ENCODE measurements around the gene ANKMY1. TPM values are rescaled to one million over a fixed set of nuclear protein-coding genes. Genes with fewer than 3 reads are reported as not detected.

ANKMY1 gene
- total and polyA plus RNA-seq, 12 donors = 1.9 to 15.6 (median 5.3) TPM

DNA sequence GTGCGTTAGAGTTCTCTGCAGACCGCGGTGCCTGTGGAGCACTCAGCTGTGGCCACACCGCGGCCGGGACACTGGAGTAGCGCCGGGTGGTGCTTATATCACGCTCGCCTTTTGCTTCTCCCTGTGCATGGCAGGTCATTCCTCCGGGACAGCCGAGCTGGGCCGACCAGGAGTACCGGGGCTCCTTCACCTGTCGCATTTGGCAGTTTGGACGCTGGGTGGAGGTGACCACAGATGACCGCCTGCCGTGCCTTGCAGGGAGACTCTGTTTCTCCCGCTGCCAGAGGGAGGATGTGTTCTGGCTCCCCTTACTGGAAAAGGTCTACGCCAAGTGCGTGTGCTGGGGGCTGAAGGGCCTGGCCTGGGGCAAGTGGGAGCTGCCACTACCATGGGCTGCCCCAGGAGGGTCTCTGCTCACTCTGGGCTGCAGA is 32.9 kb upstream of the ANKMY1 start:
- 95 to 97% methylated on average over 21 of the region's 21 CpGs for WGBS, 2 donors
- no peaks in the 10 kb centered on the region for H3K9me3 ChIP-seq
- ATAC-seq (no peak), DNase-seq (peak in 1 of 2 donors; percentile 17)
- peaks cover 0 to 59% (median 4%) of the 10 kb centered on the region in 9 donors for H3K36me3 ChIP-seq
- peaks cover 12 to 61% (median 42%) of the 10 kb centered on the region in 9 donors for H3K4me1 ChIP-seq
- H3K4me3 ChIP-seq = no peak overlapping the region
- intact Hi-C loops (cut with DNase I) = no loop called here
- H3K27me3 ChIP-seq = no peaks in the 10 kb centered on the region
- peak overlapping the region in 2 of 10 donors; percentile 62 to 70 for H3K27ac ChIP-seq
- TF ChIP-seq, protein P1, sequence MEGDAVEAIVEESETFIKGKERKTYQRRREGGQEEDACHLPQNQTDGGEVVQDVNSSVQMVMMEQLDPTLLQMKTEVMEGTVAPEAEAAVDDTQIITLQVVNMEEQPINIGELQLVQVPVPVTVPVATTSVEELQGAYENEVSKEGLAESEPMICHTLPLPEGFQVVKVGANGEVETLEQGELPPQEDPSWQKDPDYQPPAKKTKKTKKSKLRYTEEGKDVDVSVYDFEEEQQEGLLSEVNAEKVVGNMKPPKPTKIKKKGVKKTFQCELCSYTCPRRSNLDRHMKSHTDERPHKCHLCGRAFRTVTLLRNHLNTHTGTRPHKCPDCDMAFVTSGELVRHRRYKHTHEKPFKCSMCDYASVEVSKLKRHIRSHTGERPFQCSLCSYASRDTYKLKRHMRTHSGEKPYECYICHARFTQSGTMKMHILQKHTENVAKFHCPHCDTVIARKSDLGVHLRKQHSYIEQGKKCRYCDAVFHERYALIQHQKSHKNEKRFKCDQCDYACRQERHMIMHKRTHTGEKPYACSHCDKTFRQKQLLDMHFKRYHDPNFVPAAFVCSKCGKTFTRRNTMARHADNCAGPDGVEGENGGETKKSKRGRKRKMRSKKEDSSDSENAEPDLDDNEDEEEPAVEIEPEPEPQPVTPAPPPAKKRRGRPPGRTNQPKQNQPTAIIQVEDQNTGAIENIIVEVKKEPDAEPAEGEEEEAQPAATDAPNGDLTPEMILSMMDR (IDR thresholded peaks at IDR 0.05) = no peak

DNA sequence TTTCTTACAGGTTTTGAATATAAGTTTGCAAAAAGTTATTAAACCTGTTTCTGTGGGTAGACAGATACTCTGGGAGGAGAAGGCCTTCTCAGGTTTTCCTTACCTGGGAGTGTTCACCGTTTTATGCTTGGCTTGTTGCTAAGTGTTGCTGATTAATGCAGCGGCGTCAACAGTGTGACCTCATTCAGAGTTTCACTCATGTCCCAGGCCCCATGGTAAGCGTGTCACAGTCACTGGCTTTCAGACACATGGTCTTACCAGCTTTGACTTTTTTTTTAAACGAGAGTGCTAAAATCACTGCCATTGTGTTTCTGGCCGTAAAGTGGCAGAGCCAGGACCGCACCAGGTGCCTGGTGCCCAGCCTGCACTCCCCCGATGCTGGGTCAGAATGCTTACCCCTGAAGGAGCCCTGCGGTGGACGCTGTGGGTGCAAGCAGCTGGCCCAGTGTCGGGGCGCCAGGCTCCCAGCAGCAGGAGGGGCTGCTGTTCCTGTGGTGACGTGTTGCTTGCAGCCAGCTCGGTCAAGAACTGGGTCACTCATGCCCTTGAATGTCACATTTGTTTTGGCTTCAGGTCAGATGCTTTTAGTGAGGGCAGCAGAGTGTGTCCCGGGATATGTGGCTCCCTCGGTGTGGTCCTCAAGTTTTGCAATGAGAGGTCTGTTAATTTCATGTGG is 32.2 kb upstream of the ANKMY1 start:
- H3K27ac ChIP-seq = peak overlapping the region in 5 of 10 donors; percentile 8 to 70 (median 34)
- H3K4me3 ChIP-seq = no peak overlapping the region
- H3K4me1 ChIP-seq = peaks cover 18 to 61% (median 40%) of the 10 kb centered on the region in 9 donors
- H3K36me3 ChIP-seq = peaks cover 0 to 52% (median 4%) of the 10 kb centered on the region in 9 donors
- H3K27me3 ChIP-seq = no peaks in the 10 kb centered on the region
- DNase-seq = peak in 1 of 2 donors; percentile 35
- TF ChIP-seq, protein P1 (IDR thresholded peaks at IDR 0.05) = no peak
- no peaks in the 10 kb centered on the region for H3K9me3 ChIP-seq
- ATAC-seq = no peak
- intact Hi-C loops (cut with DNase I) = loop anchor here in 1 of 10 donors (10.0 kb wide), 1 partner anchor 245 kb away; no protein-coding TSS in a partner anchor
- 65 to 71% methylated on average over 16 of the region's 16 CpGs for WGBS, 2 donors

DNA sequence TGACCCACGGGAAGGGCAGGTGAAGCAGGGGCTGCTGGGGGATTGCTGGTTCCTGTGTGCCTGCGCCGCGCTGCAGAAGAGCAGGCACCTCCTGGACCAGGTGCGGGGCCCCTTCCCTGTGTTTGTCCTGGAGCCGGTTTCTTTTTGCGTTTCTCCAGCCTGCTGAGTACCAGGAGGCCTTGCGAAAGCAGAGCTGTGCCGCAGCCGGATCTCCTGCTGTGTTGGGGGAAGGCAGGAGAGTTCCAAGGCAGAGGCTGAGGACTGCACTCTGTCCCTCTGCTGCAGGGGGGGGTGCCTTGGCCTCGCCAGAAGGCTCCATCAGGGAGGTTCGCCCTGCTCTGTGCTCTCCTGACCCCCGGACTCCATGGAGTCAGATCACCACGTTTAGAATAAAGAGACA is 31.6 kb upstream of the ANKMY1 start:
- no peak for ATAC-seq
- intact Hi-C loops (cut with DNase I) = loop anchor here in 1 of 10 donors (10.0 kb wide), 1 partner anchor 245 kb away; no protein-coding TSS in a partner anchor

DNA sequence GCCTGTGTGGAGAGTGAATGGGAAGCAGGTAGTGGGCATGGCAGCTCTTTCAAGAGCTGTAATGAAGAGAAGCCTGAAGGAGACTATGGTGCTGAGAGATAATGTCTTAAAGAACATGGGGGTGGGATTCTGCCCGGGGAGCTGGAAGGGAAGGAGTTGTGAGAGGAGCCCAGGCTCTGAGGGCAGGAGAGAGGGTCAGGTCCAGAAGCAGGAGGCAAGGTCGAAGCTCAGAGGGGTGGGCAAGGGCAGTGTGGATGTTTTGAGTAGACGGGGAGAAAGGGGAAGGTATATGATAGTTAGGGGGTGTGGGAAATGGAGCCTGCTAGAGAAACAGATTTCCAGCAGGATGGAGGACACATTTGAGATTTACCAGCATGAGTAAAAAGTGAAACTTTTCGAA is 30.9 kb upstream of the ANKMY1 start:
- no peaks in the 10 kb centered on the region for H3K9me3 ChIP-seq
- peaks cover 23 to 61% (median 45%) of the 10 kb centered on the region in 9 donors for H3K4me1 ChIP-seq
- H3K27ac ChIP-seq = no peak overlapping the region
- H3K36me3 ChIP-seq = peaks cover 0 to 46% (median 4%) of the 10 kb centered on the region in 9 donors
- no peak for ATAC-seq
- TF ChIP-seq, protein P1 (IDR thresholded peaks at IDR 0.05) = no peak
- DNase-seq = no peak
- no peaks in the 10 kb centered on the region for H3K27me3 ChIP-seq
- intact Hi-C loops (cut with DNase I) = loop anchor here in 1 of 10 donors (10.0 kb wide), 1 partner anchor 246 kb away; no protein-coding TSS in a partner anchor
- no peak overlapping the region for H3K4me3 ChIP-seq
- WGBS, 2 donors = 82 to 87% methylated on average over 4 of the region's 4 CpGs

More for the DNA sequence above, 31.6 kb upstream of the ANKMY1 start:
- Histone ChIP-seq H3K4me3 (no peak overlapping the region), H3K4me1 (peaks cover 24 to 61% (median 41%) of the 10 kb centered on the region in 9 donors), H3K27ac (peak overlapping the region in 4 of 10 donors; percentile 8 to 70 (median 48)), H3K9me3 (no peaks in the 10 kb centered on the region), H3K27me3 (no peaks in the 10 kb centered on the region), H3K36me3 (peaks cover 0 to 49% (median 4%) of the 10 kb centered on the region in 9 donors)
- peak in 1 of 2 donors; percentile 6 for DNase-seq
- TF ChIP-seq, protein P1 (IDR thresholded peaks at IDR 0.05) = no peak
- WGBS, 2 donors = 84 to 90% methylated on average over 14 of the region's 14 CpGs
